ENCODE results near the gene CLASP1. TPM values are rescaled to one million over a fixed set of nuclear protein-coding genes. Genes with fewer than 3 reads are reported as not detected.

Gene CLASP1
- total RNA-seq, 3 donors from 2014 or later: 30.0 to 64.6 (median 35.1) TPM

- Histone ChIP-seq H3K9me3 (no peaks in the 10 kb centered on the region), H3K4me1 (ENCODE audit: low read depth) (no peaks in the 10 kb centered on the region), H3K4me3 (no peak overlapping the region), H3K36me3 (ENCODE audit: low read depth) (no peaks in the 10 kb centered on the region)
- ATAC-seq (no peak), DNase-seq (no peak)
- TF ChIP-seq CTCF (IDR thresholded peaks at IDR 0.05): no peak
- intact Hi-C loops (cut with DNase I, micrococcal nuclease): no loop called here
Measured at GRCh38 chr2:121489911-121490583, 159.2 kb downstream of the CLASP1 start.

- Histone ChIP-seq H3K36me3 (ENCODE audit: low read depth) (no peaks in the 10 kb centered on the region), H3K9me3 (no peaks in the 10 kb centered on the region), H3K4me3 (no peak overlapping the region), H3K4me1 (ENCODE audit: low read depth) (no peaks in the 10 kb centered on the region)
- intact Hi-C loops (cut with DNase I, micrococcal nuclease): no loop called here
- no peak for TF ChIP-seq CTCF (IDR thresholded peaks at IDR 0.05)
- DNase-seq: no peak
- ATAC-seq: no peak
Measured at GRCh38 chr2:121489284-121489683, 160.0 kb downstream of the CLASP1 start.

GRCh38 chr2:121486191-121486790 is 163.0 kb downstream of the CLASP1 start:
- Histone ChIP-seq H3K4me1 (ENCODE audit: low read depth) (no peaks in the 10 kb centered on the region), H3K9me3 (no peaks in the 10 kb centered on the region), H3K4me3 (no peak overlapping the region), H3K36me3 (ENCODE audit: low read depth) (no peaks in the 10 kb centered on the region)
- DNase-seq: no peak
- no peak for TF ChIP-seq CTCF (IDR thresholded peaks at IDR 0.05)
- intact Hi-C loops (cut with DNase I, micrococcal nuclease): no loop called here
- no peak for ATAC-seq

GRCh38 chr2:121485039-121485438 is 164.2 kb downstream of the CLASP1 start:
- Histone ChIP-seq H3K4me1 (ENCODE audit: low read depth) (peaks cover 2% of the 10 kb centered on the region), H3K4me3 (no peak overlapping the region), H3K36me3 (ENCODE audit: low read depth) (no peaks in the 10 kb centered on the region), H3K9me3 (no peaks in the 10 kb centered on the region)
- TF ChIP-seq CTCF (IDR thresholded peaks at IDR 0.05): no peak
- no peak for DNase-seq
- no peak for ATAC-seq
- intact Hi-C loops (cut with DNase I, micrococcal nuclease): no loop called here

- Histone ChIP-seq H3K4me3 (no peak overlapping the region), H3K4me1 (ENCODE audit: low read depth) (peaks cover 7% of the 10 kb centered on the region), H3K9me3 (no peaks in the 10 kb centered on the region), H3K36me3 (ENCODE audit: low read depth) (no peaks in the 10 kb centered on the region)
- ATAC-seq (no peak), DNase-seq (no peak)
- intact Hi-C loops (cut with DNase I, micrococcal nuclease): no loop called here
- TF ChIP-seq CTCF (IDR thresholded peaks at IDR 0.05): no peak
Measured at GRCh38 chr2:121483846-121484245, 165.4 kb downstream of the CLASP1 start.
